Embryonic facial prominence (tissue), 1 donor: ENCODE measurements around the gene SPAG7.
"Not testable (repeated sequence)": the region's sequence is repeated elsewhere in the genome, so short reads cannot be mapped to it uniquely, and the experiment has no call there.

Experiments used
- DNase-seq: peaks from one replicate; pipeline ENCODE4 v3.0.0-alpha.2; 2016; ENCODE audit errors: extremely low spot score

SPAG7 gene

DNA sequence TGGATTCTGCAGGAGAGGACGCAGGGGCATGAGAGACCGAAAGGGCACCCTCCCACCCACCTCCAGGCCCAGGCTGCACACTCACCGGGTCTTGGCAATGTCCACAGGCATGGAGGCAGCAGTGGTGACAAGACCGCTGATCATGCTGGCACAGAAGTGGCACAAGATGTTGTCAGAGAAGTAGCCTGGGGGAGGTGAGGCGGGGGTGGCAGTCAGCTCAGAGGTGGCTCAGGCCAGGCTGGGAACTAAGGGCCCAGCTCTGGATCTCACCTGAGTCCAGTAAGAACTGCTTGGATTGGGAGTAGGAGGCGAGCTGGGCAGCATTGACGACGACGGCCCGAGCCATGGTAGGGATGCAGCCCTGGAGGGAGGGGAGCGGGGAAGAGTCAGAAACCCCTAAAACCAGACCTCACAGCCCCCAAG is 29.5 kb downstream of the SPAG7 start:
- no peak for DNase-seq

DNA sequence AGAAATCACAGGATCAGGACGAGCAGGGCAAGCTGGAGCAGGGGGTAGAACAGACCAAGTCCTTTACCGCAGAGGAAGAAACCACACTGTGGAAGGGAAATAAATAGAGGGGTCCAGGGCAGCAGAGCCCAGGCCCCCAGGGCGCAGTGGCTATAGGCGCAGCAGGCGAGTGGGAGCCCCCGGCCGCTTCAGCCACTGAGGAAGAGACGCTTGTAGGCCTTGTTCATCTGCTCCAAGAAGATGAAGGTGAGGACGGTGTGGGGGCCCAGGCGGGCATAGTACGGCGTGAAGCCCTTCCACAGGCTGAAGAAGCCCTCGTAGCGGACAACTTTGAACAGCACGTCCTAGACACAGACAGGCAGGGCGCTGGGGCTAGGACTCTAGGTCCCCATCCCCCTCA is 30.1 kb downstream of the SPAG7 start:
- DNase-seq: no peak

DNA sequence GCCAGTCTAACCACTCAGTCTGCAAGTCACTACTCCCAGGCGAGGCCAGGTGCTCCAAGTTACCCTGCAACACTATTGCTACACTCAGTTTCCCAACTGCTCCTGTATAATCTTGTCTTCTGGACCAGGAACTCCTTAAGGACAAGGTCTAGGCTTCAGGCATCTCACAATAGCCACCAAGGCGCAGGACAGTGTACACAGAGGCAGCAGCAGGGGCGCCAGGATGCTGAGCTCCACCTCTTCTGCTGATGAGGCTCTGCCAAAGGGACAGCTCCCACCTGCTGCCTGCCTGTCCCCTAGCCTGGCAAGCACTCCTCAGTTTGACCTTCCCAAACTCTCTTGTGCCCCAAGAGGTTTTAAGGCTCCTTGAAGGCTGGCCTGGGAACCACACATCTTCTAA is 31.2 kb downstream of the SPAG7 start:
- no peak for DNase-seq

DNA sequence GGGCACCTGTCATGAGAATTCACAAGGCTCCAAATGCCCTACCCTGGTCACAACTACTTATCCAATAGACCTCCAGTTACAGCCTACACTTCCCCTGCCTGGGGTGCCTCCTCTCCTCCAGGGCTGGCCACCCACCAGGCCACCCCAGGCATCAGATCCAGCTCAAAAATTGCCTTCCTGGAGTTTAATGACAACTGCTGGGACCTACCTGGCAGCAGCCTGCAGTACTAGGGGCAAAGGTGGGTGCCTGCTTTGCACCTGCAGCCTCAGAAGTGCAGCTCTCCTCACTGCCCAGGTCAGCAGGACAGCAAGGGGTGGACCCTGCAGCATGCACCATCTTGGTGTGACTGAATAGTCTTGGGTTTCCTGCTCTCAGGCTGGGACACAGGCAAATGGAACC is 32.0 kb downstream of the SPAG7 start:
- DNase-seq: no peak

DNA sequence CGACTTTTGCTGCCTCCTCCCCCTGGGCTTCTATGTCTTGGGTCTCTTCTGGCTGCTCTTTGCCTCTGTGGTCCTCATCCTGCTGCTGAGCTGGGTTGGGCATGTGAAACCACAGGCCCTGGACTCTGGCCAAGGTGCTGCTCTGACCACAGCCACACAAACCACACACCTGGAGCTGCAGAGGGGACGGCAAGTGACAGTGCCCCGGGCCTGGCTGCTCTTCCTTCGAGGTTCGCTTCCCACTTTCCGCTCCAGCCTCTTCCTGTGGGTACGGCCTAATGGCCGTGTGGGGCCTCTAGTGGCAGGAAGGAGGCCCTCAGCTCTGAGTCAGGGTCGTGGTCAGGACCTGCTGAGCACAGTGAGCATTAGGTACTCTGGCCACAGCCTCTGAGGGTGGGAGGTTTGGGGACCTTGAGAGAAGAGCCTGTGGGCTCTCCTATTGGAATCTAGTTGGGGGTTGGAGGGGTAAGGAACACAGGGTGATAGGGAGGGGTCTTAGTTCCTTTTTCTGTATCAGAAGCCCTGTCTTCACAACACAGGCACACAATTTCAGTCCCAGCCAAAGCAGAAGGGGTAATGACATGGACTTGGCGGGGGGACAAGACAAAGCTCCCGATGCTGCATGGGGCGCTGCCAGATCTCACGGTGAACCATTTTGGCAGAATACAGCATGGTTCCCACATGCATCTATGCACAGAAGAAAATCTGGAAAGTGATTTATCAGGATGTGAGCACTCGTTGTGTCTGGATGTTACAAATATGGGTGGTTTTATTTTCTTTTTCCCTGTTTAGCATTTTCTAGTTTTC is 33.2 kb downstream of the SPAG7 start:
- no peak for DNase-seq

DNA sequence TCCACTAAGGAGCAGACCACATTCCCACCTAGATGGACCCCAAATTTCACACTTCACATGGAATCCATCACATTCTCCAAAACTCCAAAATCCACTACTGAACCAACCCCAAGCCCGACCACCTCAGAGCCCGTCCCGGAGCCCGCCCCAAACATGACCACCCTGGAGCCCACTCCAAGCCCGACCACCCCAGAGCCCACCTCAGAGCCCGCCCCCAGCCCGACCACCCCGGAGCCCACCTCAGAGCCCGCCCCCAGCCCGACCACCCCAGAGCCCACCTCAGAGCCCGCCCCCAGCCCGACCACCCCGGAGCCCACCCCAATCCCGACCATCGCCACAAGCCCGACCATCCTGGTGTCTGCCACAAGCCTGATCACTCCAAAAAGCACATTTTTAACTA is 34.0 kb downstream of the SPAG7 start:
- no peak for DNase-seq

DNA sequence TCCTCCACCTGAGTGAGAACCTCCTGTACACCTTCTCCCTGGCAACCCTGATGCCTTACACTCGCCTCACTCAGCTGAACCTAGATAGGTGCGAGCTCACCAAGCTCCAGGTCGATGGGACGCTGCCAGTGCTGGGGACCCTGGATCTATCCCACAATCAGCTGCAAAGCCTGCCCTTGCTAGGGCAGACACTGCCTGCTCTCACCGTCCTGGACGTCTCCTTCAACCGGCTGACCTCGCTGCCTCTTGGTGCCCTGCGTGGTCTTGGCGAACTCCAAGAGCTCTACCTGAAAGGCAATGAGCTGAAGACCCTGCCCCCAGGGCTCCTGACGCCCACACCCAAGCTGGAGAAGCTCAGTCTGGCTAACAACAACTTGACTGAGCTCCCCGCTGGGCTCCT is 34.9 kb downstream of the SPAG7 start:
- DNase-seq: no peak

DNA sequence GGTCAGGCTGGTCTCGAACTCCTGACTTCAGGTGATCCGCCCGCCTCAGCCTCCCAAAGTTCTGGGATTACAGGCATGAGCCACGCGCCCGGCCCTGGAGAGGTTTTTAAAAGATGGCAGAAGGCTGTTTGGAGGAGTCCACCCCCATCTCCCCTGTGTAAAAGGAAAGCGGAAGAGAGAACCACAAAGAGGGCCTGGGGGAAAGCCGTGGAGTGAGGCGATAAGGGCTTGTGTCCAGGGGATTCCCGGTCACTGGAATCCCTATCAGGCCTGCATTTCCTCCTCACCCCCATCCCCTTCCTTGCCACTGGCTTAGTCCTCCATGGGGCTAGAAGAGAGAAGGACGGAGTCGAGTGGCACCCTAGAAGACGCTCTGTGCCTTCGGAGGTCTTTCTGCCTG is 35.7 kb downstream of the SPAG7 start, which contains the start of gene GP1BA:
Gene GP1BA, plus strand, starts transcription at position 315 of the 400 bp plus-strand sequence. CDS start 328 bp downstream, outside the sequence.
- DNase-seq: no peak

DNA sequence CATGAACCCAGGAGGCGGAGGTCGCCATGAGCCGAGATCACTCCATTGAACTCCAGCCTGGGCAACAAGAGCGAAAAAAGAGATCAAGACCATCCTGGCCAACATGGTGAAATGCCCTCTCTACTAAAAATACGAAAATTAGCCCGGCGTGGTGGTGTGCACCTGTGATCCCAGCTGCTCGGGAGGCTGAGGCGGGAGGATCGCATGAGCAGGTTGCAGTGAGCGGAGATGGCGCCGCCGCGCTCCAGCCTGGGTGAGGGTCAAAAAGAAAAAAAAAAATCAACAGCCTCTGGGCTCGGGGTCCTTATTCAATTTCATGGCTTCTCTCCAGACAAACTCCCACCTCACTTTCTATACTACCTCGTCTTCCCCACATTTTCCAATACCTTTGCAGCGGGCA is 38.7 kb downstream of the SPAG7 start:
- no peak for DNase-seq

DNA sequence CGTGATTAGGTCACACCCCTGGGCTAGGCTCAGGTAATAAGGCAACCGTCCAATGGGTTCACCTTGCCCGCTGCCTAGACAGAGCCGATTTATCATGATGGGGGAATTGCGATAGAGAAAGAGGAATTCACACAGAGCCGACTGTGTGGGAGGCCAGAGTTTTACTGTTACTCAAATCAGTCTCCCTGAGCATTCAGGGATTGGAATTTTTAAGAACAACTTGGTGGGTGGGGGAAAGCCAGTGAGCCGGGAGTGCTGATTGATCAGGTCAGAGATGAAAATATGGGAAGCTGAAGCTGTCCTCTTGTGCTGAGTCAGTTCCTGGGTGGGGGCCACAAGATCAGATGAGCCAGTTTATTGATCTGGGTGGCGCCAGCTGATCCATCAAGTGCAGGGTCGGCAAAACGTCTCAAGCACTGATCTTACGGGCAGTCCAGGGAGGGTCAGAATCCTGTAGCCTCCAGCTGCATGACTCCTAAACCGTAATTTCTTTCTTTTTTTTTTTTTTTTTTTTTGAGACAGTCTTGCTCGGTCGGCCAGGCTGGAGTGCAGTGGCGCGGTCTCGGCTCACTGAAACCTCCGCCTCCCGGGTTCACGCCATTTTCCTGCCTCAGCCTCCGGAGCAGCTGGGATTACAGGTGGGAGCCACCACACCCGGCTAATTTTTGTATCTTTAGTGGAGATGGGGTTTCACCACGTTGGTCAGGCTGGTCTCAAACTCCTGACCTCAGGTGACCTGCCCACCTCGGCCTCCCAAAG is 40.9 kb downstream of the SPAG7 start:
- not testable (repeated sequence) for DNase-seq

DNA sequence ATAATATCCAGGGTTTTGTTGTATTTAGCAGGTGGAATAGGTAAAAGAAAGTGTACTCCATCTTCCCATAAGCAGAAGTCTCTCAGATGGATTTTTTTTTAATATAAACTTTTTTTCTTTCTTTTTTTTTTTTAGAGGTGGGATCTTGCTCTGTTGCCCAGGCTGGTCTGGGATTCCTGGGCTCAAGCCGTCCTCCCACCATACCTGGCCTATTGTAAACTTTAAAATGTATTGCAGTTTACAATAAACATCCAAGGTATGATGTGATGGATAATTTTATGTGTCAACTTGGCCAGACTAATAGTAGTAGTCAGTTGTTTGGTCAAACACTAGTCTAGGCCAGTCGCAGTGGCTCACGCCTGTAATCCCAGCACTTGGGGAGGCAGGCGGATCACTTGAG is 46.3 kb downstream of the SPAG7 start:
- DNase-seq: no peak

DNA sequence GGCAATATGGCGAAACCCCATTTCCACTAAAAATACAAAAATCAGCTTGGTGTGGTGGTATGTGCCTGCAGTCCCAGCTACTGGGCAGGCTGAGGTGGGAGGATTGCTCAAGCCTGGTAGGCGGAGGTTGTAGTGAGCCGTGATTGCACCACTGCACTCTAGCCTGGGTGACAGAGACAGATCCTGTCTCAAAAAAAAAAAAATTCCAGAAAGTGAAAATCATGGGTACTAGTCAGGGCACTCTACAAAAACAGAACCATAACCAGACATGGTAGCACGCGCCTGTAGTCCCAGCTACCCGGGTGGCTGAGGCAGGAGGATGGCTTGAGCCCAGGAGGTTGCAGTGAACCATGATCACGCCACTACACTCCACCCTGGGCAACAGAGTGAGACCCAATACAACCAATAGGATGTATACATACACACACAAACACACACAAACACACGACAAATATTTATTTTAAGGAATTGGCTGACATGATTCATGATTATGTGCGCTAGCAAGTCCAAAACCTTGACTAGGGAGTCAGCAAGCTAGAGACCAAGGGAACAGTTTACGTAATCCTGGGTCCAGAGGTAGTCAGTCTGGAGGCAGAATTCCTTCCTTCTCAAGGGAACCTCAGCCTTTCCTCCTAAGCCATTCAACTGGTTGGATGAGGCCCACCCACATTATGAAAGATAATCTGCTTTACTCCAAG is 47.1 kb downstream of the SPAG7 start:
- no peak for DNase-seq

DNA sequence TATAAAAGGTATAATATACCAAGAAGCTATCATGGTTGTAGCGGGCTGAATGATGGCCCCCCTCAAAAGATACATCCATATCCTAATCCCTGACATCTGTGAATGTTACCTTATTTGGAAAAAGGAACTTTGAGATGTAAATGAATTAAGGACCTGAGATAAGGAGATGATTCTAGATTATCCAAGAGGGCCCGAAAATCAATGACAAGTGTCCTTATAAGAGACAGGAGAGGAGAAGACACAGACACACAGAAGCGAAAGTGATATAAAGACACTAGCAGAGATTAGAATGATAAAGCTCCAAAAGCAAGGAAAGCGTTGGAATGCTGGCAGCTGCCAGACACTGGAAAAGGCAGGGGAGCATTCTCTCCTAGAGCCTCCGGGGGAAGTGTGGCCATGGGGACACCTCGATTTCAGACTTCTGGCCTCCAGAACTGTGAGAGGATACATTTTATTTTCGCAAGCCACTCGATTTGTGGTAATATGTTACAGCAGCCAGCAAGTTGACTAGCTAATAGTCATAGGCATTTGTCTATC is 48.0 kb downstream of the SPAG7 start:
- DNase-seq: no peak

DNA sequence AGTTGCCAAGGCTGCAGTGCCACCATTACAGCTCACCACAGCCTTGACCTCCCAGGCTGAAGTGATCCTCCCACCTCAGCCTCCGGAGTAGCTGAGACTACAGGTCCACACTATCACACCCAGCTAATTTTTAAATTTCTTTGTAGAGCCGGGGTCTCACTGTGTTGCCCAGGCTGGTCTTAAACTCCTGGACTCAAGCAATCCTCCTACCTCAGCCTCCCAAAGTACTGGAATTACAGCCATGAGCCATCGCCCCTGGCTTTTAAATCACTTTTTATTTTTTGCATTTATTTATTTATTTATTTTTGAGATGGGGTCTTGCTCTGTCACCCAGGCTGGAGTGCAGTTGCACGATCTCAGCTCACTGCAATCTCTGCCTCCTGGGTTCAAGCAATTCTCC is 53.1 kb downstream of the SPAG7 start:
- not testable (repeated sequence) for DNase-seq

DNA sequence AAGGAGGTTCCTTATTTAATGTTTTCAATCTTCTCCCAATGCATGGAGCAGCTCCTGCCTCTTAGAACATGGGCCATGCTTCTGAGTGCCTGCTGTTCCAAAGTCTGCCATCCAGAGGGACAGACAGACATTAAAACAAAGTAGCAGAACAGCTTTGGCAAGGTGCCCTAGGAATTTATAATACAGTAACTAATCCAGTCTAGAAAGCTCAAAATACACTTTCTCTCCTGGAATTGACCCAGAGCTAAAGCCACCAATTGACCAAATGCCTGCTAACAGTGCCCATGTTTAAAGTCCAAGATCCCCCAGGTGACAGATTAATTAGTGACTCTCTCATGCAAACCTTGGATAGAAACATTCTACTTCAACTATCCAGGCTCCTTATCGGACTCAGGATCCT is 53.6 kb downstream of the SPAG7 start:
- DNase-seq: no peak
